Lower leg skin (tissue), 4 donors: ENCODE measurements around the gene STRN4. TPM values are rescaled to one million over a fixed set of nuclear protein-coding genes. Genes with fewer than 3 reads are reported as not detected.

Source experiments
- DNase-seq, 2 donors: peaks; one replicate each; pipeline ENCODE4 v3.0.0-alpha.2; 2019; ENCODE audit warnings: low spot score in 2 of 2
- H3K4me3 ChIP-seq: fragments of 200-600 bp; sonication (generic); 2 replicates; pipeline ENCODE4 v1.5.1; 2017; ENCODE audit warnings: mild to moderate bottlenecking, low read depth; ENCODE audit not compliant: poor library complexity, severe bottlenecking
- CTCF ChIP-seq, 3 donors: fragments of 450-650 bp; IDR thresholded peaks; one replicate each; pipeline ENCODE4 v1.5.1; 2016; ENCODE audit warnings: antibody characterized with exemption in 3 of 3, mild to moderate bottlenecking in 3 of 3, moderate library complexity in 2 of 3
- POLR2A ChIP-seq, 2 donors: fragments of 450-650 bp; IDR thresholded peaks; one replicate each; pipeline ENCODE4 v1.6.1; 2016 to 2017; ENCODE audit warnings: antibody characterized with exemption in 2 of 2, mild to moderate bottlenecking in 1 of 2, moderate library complexity in 1 of 2
- WGBS, 2 donors: methylation state at CpG; one replicate each; pipeline ENCODE4 v1.1.5; 2018; 5-methylcytosine and 5-hydroxymethylcytosine counted together
- intact Hi-C: fragments of 100-400 bp; cut with DNase I; formaldehyde crosslinking; loops from one replicate; pipeline ENCODE4 v1.15.0; 2023; ENCODE audit warnings: low total_unique reads
- total RNA-seq, 4 donors: library from RNA; depleted of rRNA; stranded (reverse); fragments of >200 nt; gene quantifications; one replicate each; pipeline ENCODE4 v1.1.0, GENCODE V29; 2016

The STRN4 gene
- total RNA-seq, 4 donors from 2014 or later: 81.5 to 97.6 (median 93.5) TPM

GRCh38 chr19:46756544-46756888, 10.3 kb upstream of the STRN4 start:
- DNase-seq: no peak
- H3K4me3 ChIP-seq: no peak overlapping the region
- 89% methylated on average over 30 of the region's 30 CpGs for WGBS, 2 donors
- TF ChIP-seq CTCF (IDR thresholded peaks at IDR 0.05) (no peak), POLR2A (IDR thresholded peaks at IDR 0.05) (no peak)
- intact Hi-C loops: loop anchor here (10.0 kb wide), 1 partner anchor 248 kb away; no protein-coding TSS in a partner anchor

GRCh38 chr19:46755853-46756543, 9.7 kb upstream of the STRN4 start:
- H3K4me3 ChIP-seq: no peak overlapping the region
- TF ChIP-seq POLR2A (IDR thresholded peaks at IDR 0.05) (no peak), CTCF (IDR thresholded peaks at IDR 0.05) (no peak)
- intact Hi-C loops: loop anchor here (2.0 to 10.0 kb wide), 2 partner anchors 85 to 249 kb away; no protein-coding TSS in a partner anchor
- no peak for DNase-seq
- 92 to 94% methylated on average over 80 to 86 of the region's 86 CpGs for WGBS, 2 donors

DNA sequence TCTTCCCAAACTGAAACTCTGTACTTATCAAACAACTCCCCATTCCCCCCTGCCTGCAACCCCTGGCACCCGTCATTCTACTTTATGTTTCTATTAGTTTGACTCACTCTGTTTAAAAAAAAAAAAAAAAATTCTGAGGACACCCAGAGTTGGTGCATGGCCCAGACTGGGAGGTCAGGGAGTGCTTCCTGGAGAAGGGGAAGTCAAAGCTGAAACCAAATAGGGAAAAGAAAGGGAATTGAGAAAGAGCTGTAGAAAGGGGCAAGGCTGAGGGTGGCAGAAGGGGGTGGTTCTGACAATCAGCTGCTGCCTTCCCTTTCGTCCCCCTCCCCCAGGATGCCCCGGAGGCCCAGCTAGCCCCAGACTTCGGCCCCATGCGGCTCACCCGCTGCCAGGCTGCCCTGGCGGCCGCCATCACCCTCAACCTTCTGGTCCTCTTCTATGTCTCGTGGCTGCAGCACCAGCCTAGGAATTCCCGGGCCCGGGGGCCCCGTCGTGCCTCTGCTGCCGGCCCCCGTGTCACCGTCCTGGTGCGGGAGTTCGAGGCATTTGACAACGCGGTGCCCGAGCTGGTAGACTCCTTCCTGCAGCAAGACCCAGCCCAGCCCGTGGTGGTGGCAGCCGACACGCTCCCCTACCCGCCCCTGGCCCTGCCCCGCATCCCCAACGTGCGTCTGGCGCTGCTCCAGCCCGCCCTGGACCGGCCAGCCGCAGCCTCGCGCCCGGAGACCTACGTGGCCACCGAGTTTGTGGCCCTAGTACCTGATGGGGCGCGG, 9.0 kb upstream of the STRN4 start:
- no peak overlapping the region for H3K4me3 ChIP-seq
- TF ChIP-seq CTCF (IDR thresholded peaks at IDR 0.05) (no peak), POLR2A (IDR thresholded peaks at IDR 0.05) (no peak)
- intact Hi-C loops: loop anchor here (2.0 to 10.0 kb wide), 2 partner anchors 86 to 250 kb away; no protein-coding TSS in a partner anchor
- DNase-seq: no peak
- 82% methylated on average over 38 to 39 of the region's 39 CpGs for WGBS, 2 donors

- DNase-seq: no peak
- intact Hi-C loops: loop anchor here (2.0 to 10.0 kb wide), 2 partner anchors 87 to 251 kb away; no protein-coding TSS in a partner anchor
- H3K4me3 ChIP-seq: no peak overlapping the region
- TF ChIP-seq POLR2A (IDR thresholded peaks at IDR 0.05) (no peak), CTCF (IDR thresholded peaks at IDR 0.05) (no peak)
- WGBS, 2 donors: 28 to 36% methylated on average over 4 of the region's 4 CpGs
These were observed 7.3 kb upstream of the STRN4 start for GRCh38 chr19:46753420-46754155.

DNA sequence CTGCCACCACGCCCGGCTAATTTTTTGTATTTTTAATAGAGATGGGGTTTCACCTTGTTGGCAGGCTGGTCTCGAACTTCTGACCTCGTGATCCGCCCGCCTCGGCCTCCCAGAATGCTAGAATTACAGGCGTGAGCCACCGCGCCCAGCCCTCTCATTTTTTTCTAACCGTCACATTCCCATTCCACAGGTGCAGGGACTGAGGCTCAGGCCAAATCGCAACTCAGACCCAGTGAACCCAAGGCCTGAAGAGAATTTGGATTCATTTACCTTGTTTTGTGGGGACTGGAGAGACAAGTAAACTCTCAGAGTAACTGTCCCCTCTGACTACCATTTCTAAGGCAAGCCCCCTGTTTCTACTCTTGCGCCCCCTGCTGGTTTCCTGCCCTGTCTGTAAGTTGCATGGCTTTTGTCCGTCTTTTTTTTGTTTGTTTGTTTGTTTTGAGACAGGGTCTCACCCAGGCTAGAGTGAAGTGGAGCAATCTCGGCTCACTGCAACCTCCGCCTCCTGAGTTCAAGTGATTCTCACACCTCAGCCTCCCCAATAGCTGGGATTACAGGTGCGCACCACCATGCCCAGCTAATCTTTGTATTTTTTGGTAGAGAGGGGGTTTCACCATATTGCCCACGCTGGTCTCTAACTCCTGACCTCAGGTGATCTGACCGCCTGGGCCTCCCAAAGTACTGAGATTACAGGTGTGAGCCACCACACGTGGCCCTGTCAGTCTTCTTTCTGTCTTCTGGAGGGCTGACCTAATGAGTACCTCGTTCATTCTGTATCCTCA, 2.3 kb upstream of the STRN4 start:
- intact Hi-C loops: no loop called here
- H3K4me3 ChIP-seq: no peak overlapping the region
- 88% methylated on average over 21 of the region's 21 CpGs for WGBS, 2 donors
- TF ChIP-seq POLR2A (IDR thresholded peaks at IDR 0.05): no peak
- TF ChIP-seq CTCF (IDR thresholded peaks at IDR 0.05): peak in 1 of 3 donors; percentile 27
- DNase-seq: no peak
